Activated T-helper 17 cell treated with anti-CD3 and anti-CD28 coated beads, Interleukin-2, amount 50 U/mL, for 72 hours (primary cell): Measurements from ENCODE around the gene GLP2R. TPM values are rescaled to one million over a fixed set of nuclear protein-coding genes. Genes with fewer than 3 reads are reported as not detected.

Source experiments
- ATAC-seq: fragments of 150-1000 bp; cut with Tn5 transposase; replicated peaks from 2 replicates; pipeline ENCODE4 v1.10.0; 2021; ENCODE audit warnings: mild to moderate bottlenecking, moderate library complexity
- H3K27ac Mint-ChIP-seq: one replicate; pipeline ENCODE4 v1.8.0; 2022; ENCODE audit warnings: mixed read lengths
- H3K27me3 Mint-ChIP-seq: one replicate; pipeline ENCODE4 v1.8.0; 2022; ENCODE audit warnings: mixed read lengths
- H3K36me3 Mint-ChIP-seq: one replicate; pipeline ENCODE4 v1.8.0; 2022; ENCODE audit warnings: low read depth, mild to moderate bottlenecking, mixed read lengths
- H3K4me1 Mint-ChIP-seq: one replicate; pipeline ENCODE4 v1.8.0; 2022; ENCODE audit warnings: mixed read lengths
- H3K4me3 Mint-ChIP-seq: one replicate; pipeline ENCODE4 v1.8.0; 2022; ENCODE audit warnings: mild to moderate bottlenecking, mixed read lengths
- H3K9me3 Mint-ChIP-seq: one replicate; pipeline ENCODE4 v1.8.0; 2022; ENCODE audit warnings: mixed read lengths
- total RNA-seq, 2 donors: library from RNA; stranded (reverse); gene quantifications; one replicate each; pipeline ENCODE4 v1.2.3, GENCODE V29; 2022

The GLP2R gene
- total RNA-seq, 2 donors from 2014 or later: not detected

GRCh38 chr17:9824797-9825338 lies 856 bp upstream of the GLP2R start:
- H3K27me3 Mint-ChIP-seq: peaks cover 10% of the 10 kb centered on the region
- no peaks in the 10 kb centered on the region for H3K9me3 Mint-ChIP-seq
- H3K4me1 Mint-ChIP-seq: no peaks in the 10 kb centered on the region
- H3K36me3 Mint-ChIP-seq: no peaks in the 10 kb centered on the region
- no peak for ATAC-seq
- H3K27ac Mint-ChIP-seq: no peak overlapping the region
- H3K4me3 Mint-ChIP-seq: no peak overlapping the region

- H3K9me3 Mint-ChIP-seq: no peaks in the 10 kb centered on the region
- H3K27ac Mint-ChIP-seq: no peak overlapping the region
- H3K4me3 Mint-ChIP-seq: no peak overlapping the region
- peaks cover 6% of the 10 kb centered on the region for H3K27me3 Mint-ChIP-seq
- H3K4me1 Mint-ChIP-seq: no peaks in the 10 kb centered on the region
- no peak for ATAC-seq
- H3K36me3 Mint-ChIP-seq: no peaks in the 10 kb centered on the region
These were observed 2.9 kb downstream of the GLP2R start for GRCh38 chr17:9828296-9829295.

- H3K9me3 Mint-ChIP-seq: no peaks in the 10 kb centered on the region
- peaks cover 6% of the 10 kb centered on the region for H3K27me3 Mint-ChIP-seq
- H3K27ac Mint-ChIP-seq: no peak overlapping the region
- no peak for ATAC-seq
- H3K4me1 Mint-ChIP-seq: no peaks in the 10 kb centered on the region
- H3K4me3 Mint-ChIP-seq: no peak overlapping the region
- H3K36me3 Mint-ChIP-seq: no peaks in the 10 kb centered on the region
These were observed 3.6 kb downstream of the GLP2R start for GRCh38 chr17:9829343-9829742.

- Mint-ChIP-seq H3K27ac (no peak overlapping the region), H3K9me3 (no peaks in the 10 kb centered on the region), H3K36me3 (no peaks in the 10 kb centered on the region), H3K4me3 (no peak overlapping the region), H3K27me3 (peaks cover 9% of the 10 kb centered on the region), H3K4me1 (no peaks in the 10 kb centered on the region)
- ATAC-seq: no peak
These were observed 5.0 kb downstream of the GLP2R start for GRCh38 chr17:9830711-9831110.

GRCh38 chr17:9833922-9834321 lies 8.2 kb downstream of the GLP2R start:
- Mint-ChIP-seq H3K9me3 (no peaks in the 10 kb centered on the region), H3K36me3 (no peaks in the 10 kb centered on the region), H3K4me1 (no peaks in the 10 kb centered on the region), H3K27ac (no peak overlapping the region), H3K27me3 (peaks cover 13% of the 10 kb centered on the region), H3K4me3 (no peak overlapping the region)
- no peak for ATAC-seq

- Mint-ChIP-seq H3K36me3 (no peaks in the 10 kb centered on the region), H3K4me3 (no peak overlapping the region), H3K4me1 (no peaks in the 10 kb centered on the region), H3K27me3 (peaks cover 19% of the 10 kb centered on the region), H3K9me3 (no peaks in the 10 kb centered on the region), H3K27ac (no peak overlapping the region)
- ATAC-seq: no peak
These were observed 12.1 kb downstream of the GLP2R start for GRCh38 chr17:9837551-9838471.

- Mint-ChIP-seq H3K9me3 (no peaks in the 10 kb centered on the region), H3K36me3 (no peaks in the 10 kb centered on the region), H3K4me3 (no peak overlapping the region), H3K4me1 (no peaks in the 10 kb centered on the region), H3K27ac (no peak overlapping the region), H3K27me3 (peaks cover 28% of the 10 kb centered on the region)
- no peak for ATAC-seq
These were observed 13.7 kb downstream of the GLP2R start for GRCh38 chr17:9839433-9839832.

GRCh38 chr17:9842057-9842758 lies 16.5 kb downstream of the GLP2R start:
- Mint-ChIP-seq H3K27me3 (peaks cover 29% of the 10 kb centered on the region), H3K4me3 (no peak overlapping the region), H3K27ac (no peak overlapping the region), H3K4me1 (no peaks in the 10 kb centered on the region), H3K9me3 (no peaks in the 10 kb centered on the region), H3K36me3 (no peaks in the 10 kb centered on the region)
- ATAC-seq: no peak

GRCh38 chr17:9843152-9844010 lies 17.7 kb downstream of the GLP2R start:
- ATAC-seq: no peak
- peaks cover 26% of the 10 kb centered on the region for H3K27me3 Mint-ChIP-seq
- H3K4me1 Mint-ChIP-seq: no peaks in the 10 kb centered on the region
- H3K36me3 Mint-ChIP-seq: no peaks in the 10 kb centered on the region
- no peak overlapping the region for H3K4me3 Mint-ChIP-seq
- no peaks in the 10 kb centered on the region for H3K9me3 Mint-ChIP-seq
- no peak overlapping the region for H3K27ac Mint-ChIP-seq

- Mint-ChIP-seq H3K27ac (no peak overlapping the region), H3K36me3 (no peaks in the 10 kb centered on the region), H3K9me3 (no peaks in the 10 kb centered on the region), H3K4me1 (no peaks in the 10 kb centered on the region), H3K4me3 (no peak overlapping the region), H3K27me3 (peaks cover 19% of the 10 kb centered on the region)
- ATAC-seq: no peak
These were observed 18.4 kb downstream of the GLP2R start for GRCh38 chr17:9844153-9844552.

- Mint-ChIP-seq H3K4me1 (no peaks in the 10 kb centered on the region), H3K27ac (no peak overlapping the region), H3K9me3 (no peaks in the 10 kb centered on the region), H3K36me3 (no peaks in the 10 kb centered on the region), H3K27me3 (peaks cover 17% of the 10 kb centered on the region), H3K4me3 (no peak overlapping the region)
- no peak for ATAC-seq
These were observed 19.6 kb downstream of the GLP2R start for GRCh38 chr17:9845306-9845705.

GRCh38 chr17:9850151-9850550 lies 24.4 kb downstream of the GLP2R start:
- Mint-ChIP-seq H3K36me3 (no peaks in the 10 kb centered on the region), H3K9me3 (no peaks in the 10 kb centered on the region), H3K27ac (no peak overlapping the region), H3K4me1 (no peaks in the 10 kb centered on the region), H3K4me3 (no peak overlapping the region), H3K27me3 (peaks cover 15% of the 10 kb centered on the region)
- ATAC-seq: no peak

- Mint-ChIP-seq H3K9me3 (no peaks in the 10 kb centered on the region), H3K27ac (no peak overlapping the region), H3K4me3 (no peak overlapping the region), H3K4me1 (no peaks in the 10 kb centered on the region), H3K27me3 (peaks cover 11% of the 10 kb centered on the region), H3K36me3 (no peaks in the 10 kb centered on the region)
- ATAC-seq: no peak
These were observed 28.5 kb downstream of the GLP2R start for GRCh38 chr17:9854255-9854654.
